GM12878 (cell line): ENCODE measurements around the gene HPGD.

ENCODE experiments used
- CBX3 ChIP-seq: fragments of 200-600 bp; sonication (generic); IDR thresholded peaks from 2 replicates; pipeline ENCODE4 v1.6.1; 2016; ENCODE audit warnings: low read depth, borderline replicate concordance
- CHD4 ChIP-seq: fragments of 200-600 bp; sonication (generic); IDR thresholded peaks from 2 replicates; pipeline ENCODE4 v1.6.1; 2016; ENCODE audit warnings: mild to moderate bottlenecking
- CTCF ChIP-seq, 3 experiments: IDR thresholded peaks in 2 of 3; conservative IDR thresholded peaks in 1 of 3; 2 replicates each; pipeline ENCODE4 v1.5.1; 2011; ENCODE audit warnings: low read depth in 3 of 3, low read length in 3 of 3, mild to moderate bottlenecking in 3 of 3, control low read depth in 2 of 3, moderate library complexity in 2 of 3, inconsistent platforms in 1 of 3, mixed read lengths in 1 of 3; ENCODE audit not compliant: control insufficient read depth in 2 of 3, insufficient read depth in 1 of 3; ENCODE audit errors: extremely low read depth in 1 of 3
- ESRRA ChIP-seq: IDR thresholded peaks from 2 replicates; pipeline ENCODE4 v1.6.1; 2012; ENCODE audit warnings: mild to moderate bottlenecking, low read length, improper control_type of control experiment
- FOXM1 ChIP-seq: IDR thresholded peaks from 2 replicates; pipeline ENCODE4 v1.6.1; 2012; ENCODE audit warnings: low read depth, mild to moderate bottlenecking, inconsistent platforms, low read length, moderate library complexity
- GABPA ChIP-seq: IDR thresholded peaks from 2 replicates; pipeline ENCODE4 v1.6.1; 2014; ENCODE audit warnings: antibody characterized with exemption, low read depth, mild to moderate bottlenecking, inconsistent platforms
- POLR2A ChIP-seq: IDR thresholded peaks from 2 replicates; pipeline ENCODE4 v1.6.1; 2011; ENCODE audit warnings: low read depth, mild to moderate bottlenecking, low read length
- PRDM15 ChIP-seq: fragments of 450-650 bp; formaldehyde crosslinking; IDR thresholded peaks from 2 replicates; pipeline ENCODE4 v1.4.0; 2020; ENCODE audit warnings: mild to moderate bottlenecking, moderate library complexity
- RAD21 ChIP-seq: IDR thresholded peaks from 2 replicates; pipeline ENCODE4 v1.6.1; 2011; ENCODE audit warnings: mild to moderate bottlenecking, low read depth, low read length, moderate library complexity; ENCODE audit not compliant: insufficient read depth
- SIN3A ChIP-seq: IDR thresholded peaks from 2 replicates; pipeline ENCODE4 v1.6.1; 2012; ENCODE audit warnings: low read depth, low read length, improper control_type of control experiment
- USF2 ChIP-seq: IDR thresholded peaks from 2 replicates; pipeline ENCODE4 v1.6.1; 2011; ENCODE audit warnings: low read depth, low read length, improper control_type of control experiment, borderline replicate concordance
- YBX1 ChIP-seq: fragments of 450-650 bp; IDR thresholded peaks from 2 replicates; pipeline ENCODE4 v1.6.1; 2016; ENCODE audit warnings: antibody characterized with exemption
- YY1 ChIP-seq: IDR thresholded peaks from 2 replicates; pipeline ENCODE4 v1.6.1; 2011; ENCODE audit warnings: low read depth, mild to moderate bottlenecking, low read length

- TF ChIP-seq CTCF (IDR thresholded peaks at IDR 0.05 in 2 of 3, conservative IDR thresholded peaks at IDR 0.05 in 1 of 3; ENCODE audit: control insufficient read depth in 2 of 3, extremely low read depth in 1 of 3, insufficient read depth in 1 of 3, low read depth in 3 of 3, low read length in 3 of 3) = no peak
- TF ChIP-seq SIN3A = no peak
- no peak for TF ChIP-seq POLR2A
- no peak for TF ChIP-seq FOXM1
- TF ChIP-seq PRDM15 (CRISPR knock-in tag) = no peak
- no peak for TF ChIP-seq ESRRA
- TF ChIP-seq GABPA = no peak
- TF ChIP-seq YY1 = no peak
- no peak for TF ChIP-seq RAD21
- TF ChIP-seq CHD4 = no peak
- no peak for TF ChIP-seq USF2
- TF ChIP-seq CBX3 = no peak
- TF ChIP-seq YBX1 = no peak
Observed at GRCh38 chr4:174534461-174534860, 12.2 kb upstream of the HPGD start.
